HCT116 (cell line): ENCODE measurements around the gene TMTC1. TPM values are rescaled to one million over a fixed set of nuclear protein-coding genes. Genes with fewer than 3 reads are reported as not detected.

ENCODE experiments used
- ATAC-seq: fragments of 200-7000 bp; cut with Tn5 transposase; 2 replicates; pipeline ENCODE4 v1.9.1; 2020; ENCODE audit warnings: mild to moderate bottlenecking, moderate library complexity
- BruUV-seq: library from RNA; stranded (reverse); fragments of 400-500 nt; replicated peaks from 2 replicates; lab custom pipeline; 2021; lab: Mats Ljungman, UMichigan
- CTCF ChIA-PET: fragments of 300-600 bp; sonication (Branson Sonifier 250); formaldehyde crosslinking; loops from one replicate; lab custom pipeline; 2021; ENCODE audit warnings: antibody characterized with exemption; lab: Charles Lee
- POLR2A ChIA-PET: fragments of 300-600, 350-600 bp; sonication (Branson Sonifier 250); formaldehyde crosslinking; loops from one replicate; lab custom pipeline; 2021; ENCODE audit warnings: antibody characterized with exemption; lab: Charles Lee
- RAD21 ChIA-PET, 2 experiments: fragments of 300-600 bp; sonication (Branson Sonifier 250); formaldehyde crosslinking; loops; one replicate each; lab custom pipeline; 2023; ENCODE audit warnings: low total read pairs in 2 of 2; ENCODE audit not compliant: uncharacterized antibody in 2 of 2, unreplicated experiment in 2 of 2, low non-redundant PET in 1 of 2; lab: Charles Lee
- DNase-seq: peaks from one replicate; pipeline ENCODE4 v3.0.0-alpha.2; 2010; ENCODE audit warnings: low read depth, low spot score
- H2AFZ ChIP-seq: fragments of 200-600 bp; shearing (Covaris generic), sonication (generic); 2 replicates; pipeline ENCODE4 v1.6.1; 2017; ENCODE audit warnings: low read depth, mixed run types, mixed read lengths, antibody characterized with exemption, low read length; ENCODE audit not compliant: poor library complexity, severe bottlenecking
- H3K27ac ChIP-seq: 2 replicates; pipeline ENCODE4 v1.5.1; 2012; ENCODE audit warnings: low read depth, low read length
- H3K27me3 ChIP-seq: fragments of 200-600 bp; sonication (generic); 2 replicates; pipeline ENCODE4 v1.6.1; 2016; ENCODE audit warnings: mixed run types, low read length, mixed read lengths; ENCODE audit not compliant: insufficient read depth
- H3K36me3 ChIP-seq, 2 experiments: fragments of 200-500 bp in 1 of 2; fragments of 200-600 bp in 1 of 2; sonication (Bioruptor generic) in 1 of 2; sonication (generic) in 1 of 2; 2 replicates each; pipeline versions ENCODE4 v1.5.1 to v1.6.1; 2014 to 2016; ENCODE audit warnings: low read length in 2 of 2, inconsistent platforms in 1 of 2, mixed read lengths in 1 of 2, mixed run types in 1 of 2; ENCODE audit not compliant: insufficient read depth in 2 of 2, control insufficient read depth in 1 of 2
- H3K4me1 ChIP-seq, 2 experiments: fragments of 200-600 bp in 1 of 2; sonication (generic) in 1 of 2; 2 replicates each; pipeline versions ENCODE4 v1.5.1 to v1.6.1; 2012 to 2017; ENCODE audit warnings: low read length in 2 of 2, inconsistent platforms in 1 of 2, mild to moderate bottlenecking in 1 of 2, mixed read lengths in 1 of 2, mixed run types in 1 of 2, moderate library complexity in 1 of 2; ENCODE audit not compliant: insufficient read depth in 2 of 2, control insufficient read depth in 1 of 2
- H3K4me2 ChIP-seq: fragments of 200-600 bp; sonication (generic); 2 replicates; pipeline ENCODE4 v1.6.1; 2017; ENCODE audit warnings: mixed run types, low read length, mixed read lengths
- H3K4me3 ChIP-seq, 2 experiments: fragments of 200-600 bp in 1 of 2; sonication (generic) in 1 of 2; replicated peaks in 1 of 2; 2 replicates each; pipeline ENCODE4 v1.5.1; 2011 to 2016; ENCODE audit warnings: low read length in 2 of 2, control low read depth in 1 of 2, low read depth in 1 of 2, mild to moderate bottlenecking in 1 of 2, mixed read lengths in 1 of 2, mixed run types in 1 of 2
- H3K79me2 ChIP-seq: fragments of 200-600 bp; sonication (generic); 2 replicates; pipeline ENCODE4 v1.6.1; 2017; ENCODE audit warnings: mild to moderate bottlenecking, mixed run types, low read length, moderate library complexity, mixed read lengths; ENCODE audit not compliant: insufficient read depth
- H3K9ac ChIP-seq: fragments of 200-600 bp; sonication (generic); 2 replicates; pipeline ENCODE4 v1.6.1; 2016; ENCODE audit warnings: low read length, mixed read lengths
- H3K9me2 ChIP-seq: fragments of 200-600 bp; sonication (generic), shearing (Covaris generic); 2 replicates; pipeline ENCODE4 v1.6.1; 2017; ENCODE audit warnings: mixed run types, mild to moderate bottlenecking, moderate library complexity; ENCODE audit not compliant: insufficient read depth
- H3K9me3 ChIP-seq, 2 experiments: fragments of 200-500 bp in 1 of 2; fragments of 200-600 bp in 1 of 2; sonication (Bioruptor generic) in 1 of 2; sonication (generic) in 1 of 2; 2 replicates each; pipeline ENCODE4 v1.6.1; 2014 to 2017; ENCODE audit warnings: low read length in 2 of 2, mixed read lengths in 2 of 2, inconsistent platforms in 1 of 2, low read depth in 1 of 2, mild to moderate bottlenecking in 1 of 2, mixed run types in 1 of 2, moderate library complexity in 1 of 2; ENCODE audit not compliant: control insufficient read depth in 1 of 2, insufficient read depth in 1 of 2
- H4K20me1 ChIP-seq: fragments of 200-600 bp; sonication (generic), shearing (Covaris generic); 2 replicates; pipeline ENCODE4 v1.6.1; 2017; ENCODE audit warnings: mixed run types, mild to moderate bottlenecking, moderate library complexity; ENCODE audit not compliant: insufficient read depth
- CBX3 ChIP-seq: IDR thresholded peaks from 2 replicates; pipeline ENCODE4 v1.6.1; 2012; ENCODE audit warnings: low read depth
- CEBPB ChIP-seq: IDR thresholded peaks from 2 replicates; pipeline ENCODE4 v1.6.1; 2012; ENCODE audit warnings: low read depth
- YY1 ChIP-seq: IDR thresholded peaks from 2 replicates; pipeline ENCODE4 v1.6.1; 2011; ENCODE audit warnings: low read length, low read depth, moderate library complexity, mild to moderate bottlenecking; ENCODE audit not compliant: insufficient replicate concordance; ENCODE audit errors: extremely low read depth
- ZFX ChIP-seq: fragments of 450-650 bp; IDR thresholded peaks from 2 replicates; pipeline ENCODE4 v1.6.1; 2017
- ZNF274 ChIP-seq: fragments of 200-500 bp; sonication (Bioruptor generic); IDR thresholded peaks from 2 replicates; pipeline ENCODE4 v1.6.1; 2014; ENCODE audit warnings: mild to moderate bottlenecking, low read depth, low read length, inconsistent platforms
- intact Hi-C: fragments of 100-400 bp; cut with micrococcal nuclease; formaldehyde crosslinking; loops from 2 replicates; pipeline ENCODE4 v1.10.0; 2022
- total RNA-seq: library from RNA; stranded (reverse); gene quantifications from one replicate; pipeline ENCODE4 v1.2.1, GENCODE V29; 2021; ENCODE audit not compliant: unreplicated experiment
- TF ChIP-seq, protein P1 (sequence below): IDR thresholded peaks from 2 replicates; pipeline ENCODE4 v1.6.1; 2012; ENCODE audit warnings: low read depth
- TF ChIP-seq, protein P2 (sequence below): IDR thresholded peaks from 2 replicates; pipeline ENCODE4 v1.6.1; 2012

TMTC1 gene
- total RNA-seq, 1 experiment from 2014 or later = 2.0 TPM

DNA sequence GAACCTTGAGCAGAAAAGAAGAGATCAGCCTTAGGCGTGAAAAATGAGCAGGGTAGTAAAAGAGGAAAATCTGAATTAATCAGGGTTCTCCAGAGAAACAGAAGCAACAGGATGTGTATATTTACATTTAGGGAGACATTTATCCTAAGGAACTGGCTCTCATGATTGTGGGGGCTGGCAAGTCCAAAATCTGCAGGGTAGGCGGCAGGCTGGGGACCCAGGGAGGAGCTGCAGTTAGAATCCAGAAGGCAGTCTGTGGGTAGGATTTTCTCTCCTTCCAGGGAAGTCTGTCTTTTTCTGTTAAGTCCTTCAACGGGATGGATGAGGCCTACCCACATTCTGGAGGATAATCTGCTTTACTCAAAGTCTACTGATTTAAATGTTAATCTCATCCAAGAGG is 218.8 kb downstream of the TMTC1 start (continued):
- TF ChIP-seq, protein P1, sequence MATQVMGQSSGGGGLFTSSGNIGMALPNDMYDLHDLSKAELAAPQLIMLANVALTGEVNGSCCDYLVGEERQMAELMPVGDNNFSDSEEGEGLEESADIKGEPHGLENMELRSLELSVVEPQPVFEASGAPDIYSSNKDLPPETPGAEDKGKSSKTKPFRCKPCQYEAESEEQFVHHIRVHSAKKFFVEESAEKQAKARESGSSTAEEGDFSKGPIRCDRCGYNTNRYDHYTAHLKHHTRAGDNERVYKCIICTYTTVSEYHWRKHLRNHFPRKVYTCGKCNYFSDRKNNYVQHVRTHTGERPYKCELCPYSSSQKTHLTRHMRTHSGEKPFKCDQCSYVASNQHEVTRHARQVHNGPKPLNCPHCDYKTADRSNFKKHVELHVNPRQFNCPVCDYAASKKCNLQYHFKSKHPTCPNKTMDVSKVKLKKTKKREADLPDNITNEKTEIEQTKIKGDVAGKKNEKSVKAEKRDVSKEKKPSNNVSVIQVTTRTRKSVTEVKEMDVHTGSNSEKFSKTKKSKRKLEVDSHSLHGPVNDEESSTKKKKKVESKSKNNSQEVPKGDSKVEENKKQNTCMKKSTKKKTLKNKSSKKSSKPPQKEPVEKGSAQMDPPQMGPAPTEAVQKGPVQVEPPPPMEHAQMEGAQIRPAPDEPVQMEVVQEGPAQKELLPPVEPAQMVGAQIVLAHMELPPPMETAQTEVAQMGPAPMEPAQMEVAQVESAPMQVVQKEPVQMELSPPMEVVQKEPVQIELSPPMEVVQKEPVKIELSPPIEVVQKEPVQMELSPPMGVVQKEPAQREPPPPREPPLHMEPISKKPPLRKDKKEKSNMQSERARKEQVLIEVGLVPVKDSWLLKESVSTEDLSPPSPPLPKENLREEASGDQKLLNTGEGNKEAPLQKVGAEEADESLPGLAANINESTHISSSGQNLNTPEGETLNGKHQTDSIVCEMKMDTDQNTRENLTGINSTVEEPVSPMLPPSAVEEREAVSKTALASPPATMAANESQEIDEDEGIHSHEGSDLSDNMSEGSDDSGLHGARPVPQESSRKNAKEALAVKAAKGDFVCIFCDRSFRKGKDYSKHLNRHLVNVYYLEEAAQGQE = no peak
- TF ChIP-seq CEBPB (no peak), ZFX (no peak), YY1 (no peak)
- TF ChIP-seq, all 23 proteins: peak for 0

DNA sequence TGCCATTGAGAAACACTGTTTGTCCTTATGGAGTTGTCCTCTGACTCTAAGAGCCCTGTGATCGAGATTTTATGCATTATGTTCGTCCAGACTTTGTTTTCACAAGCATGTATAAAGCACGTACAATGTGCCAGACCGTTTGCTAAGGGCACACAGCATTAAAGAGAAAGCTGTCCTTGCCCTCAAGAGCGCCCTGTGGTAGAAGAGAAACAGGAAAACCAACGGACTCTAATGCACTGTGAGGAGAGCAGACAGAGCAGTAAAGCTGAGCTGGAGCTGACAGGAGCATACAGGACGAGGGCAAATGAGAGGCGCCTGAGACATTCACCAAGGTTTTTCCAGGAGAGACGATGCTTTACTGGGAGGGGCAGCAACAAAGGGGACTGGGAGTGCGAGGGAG is 220.1 kb downstream of the TMTC1 start:
- Histone ChIP-seq H3K9me2 (no peaks in the 10 kb centered on the region), H3K27ac (no peak overlapping the region), H3K9me3 (no peaks in the 10 kb centered on the region), H4K20me1 (no peaks in the 10 kb centered on the region), H3K36me3 (no peaks in the 10 kb centered on the region), H3K4me3 (no peak overlapping the region), H3K9ac (no peak overlapping the region), H2AFZ (no peak overlapping the region), H3K79me2 (no peaks in the 10 kb centered on the region), H3K27me3 (no peaks in the 10 kb centered on the region), H3K4me1 (no peaks in the 10 kb centered on the region), H3K4me2 (no peak overlapping the region)
- intact Hi-C loops = no loop called here
- ChIA-PET POLR2A (no interaction called here), CTCF (no interaction called here), RAD21 (no interaction called here)
- DNase-seq (no peak), ATAC-seq (no peak)
- BruUV-seq = no TSS peak
- TF ChIP-seq, protein P2, sequence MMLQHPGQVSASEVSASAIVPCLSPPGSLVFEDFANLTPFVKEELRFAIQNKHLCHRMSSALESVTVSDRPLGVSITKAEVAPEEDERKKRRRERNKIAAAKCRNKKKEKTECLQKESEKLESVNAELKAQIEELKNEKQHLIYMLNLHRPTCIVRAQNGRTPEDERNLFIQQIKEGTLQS = no peak
- TF ChIP-seq CBX3 = no peak
- TF ChIP-seq ZNF274 = no peak
